NCI-H2081 treated with DMSO at 0.1 percent for 48 hours (cell line): ENCODE results near the gene NBR1.
"Not testable (repeated sequence)": the region's sequence is repeated elsewhere in the genome, so short reads cannot be mapped to it uniquely, and the experiment has no call there.

ENCODE experiments used
- DNase-seq: peaks from one replicate; lab custom pipeline; 2025; lab: John Stamatoyannopoulos, UW

The NBR1 gene, protein sequence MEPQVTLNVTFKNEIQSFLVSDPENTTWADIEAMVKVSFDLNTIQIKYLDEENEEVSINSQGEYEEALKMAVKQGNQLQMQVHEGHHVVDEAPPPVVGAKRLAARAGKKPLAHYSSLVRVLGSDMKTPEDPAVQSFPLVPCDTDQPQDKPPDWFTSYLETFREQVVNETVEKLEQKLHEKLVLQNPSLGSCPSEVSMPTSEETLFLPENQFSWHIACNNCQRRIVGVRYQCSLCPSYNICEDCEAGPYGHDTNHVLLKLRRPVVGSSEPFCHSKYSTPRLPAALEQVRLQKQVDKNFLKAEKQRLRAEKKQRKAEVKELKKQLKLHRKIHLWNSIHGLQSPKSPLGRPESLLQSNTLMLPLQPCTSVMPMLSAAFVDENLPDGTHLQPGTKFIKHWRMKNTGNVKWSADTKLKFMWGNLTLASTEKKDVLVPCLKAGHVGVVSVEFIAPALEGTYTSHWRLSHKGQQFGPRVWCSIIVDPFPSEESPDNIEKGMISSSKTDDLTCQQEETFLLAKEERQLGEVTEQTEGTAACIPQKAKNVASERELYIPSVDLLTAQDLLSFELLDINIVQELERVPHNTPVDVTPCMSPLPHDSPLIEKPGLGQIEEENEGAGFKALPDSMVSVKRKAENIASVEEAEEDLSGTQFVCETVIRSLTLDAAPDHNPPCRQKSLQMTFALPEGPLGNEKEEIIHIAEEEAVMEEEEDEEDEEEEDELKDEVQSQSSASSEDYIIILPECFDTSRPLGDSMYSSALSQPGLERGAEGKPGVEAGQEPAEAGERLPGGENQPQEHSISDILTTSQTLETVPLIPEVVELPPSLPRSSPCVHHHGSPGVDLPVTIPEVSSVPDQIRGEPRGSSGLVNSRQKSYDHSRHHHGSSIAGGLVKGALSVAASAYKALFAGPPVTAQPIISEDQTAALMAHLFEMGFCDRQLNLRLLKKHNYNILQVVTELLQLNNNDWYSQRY

DNA sequence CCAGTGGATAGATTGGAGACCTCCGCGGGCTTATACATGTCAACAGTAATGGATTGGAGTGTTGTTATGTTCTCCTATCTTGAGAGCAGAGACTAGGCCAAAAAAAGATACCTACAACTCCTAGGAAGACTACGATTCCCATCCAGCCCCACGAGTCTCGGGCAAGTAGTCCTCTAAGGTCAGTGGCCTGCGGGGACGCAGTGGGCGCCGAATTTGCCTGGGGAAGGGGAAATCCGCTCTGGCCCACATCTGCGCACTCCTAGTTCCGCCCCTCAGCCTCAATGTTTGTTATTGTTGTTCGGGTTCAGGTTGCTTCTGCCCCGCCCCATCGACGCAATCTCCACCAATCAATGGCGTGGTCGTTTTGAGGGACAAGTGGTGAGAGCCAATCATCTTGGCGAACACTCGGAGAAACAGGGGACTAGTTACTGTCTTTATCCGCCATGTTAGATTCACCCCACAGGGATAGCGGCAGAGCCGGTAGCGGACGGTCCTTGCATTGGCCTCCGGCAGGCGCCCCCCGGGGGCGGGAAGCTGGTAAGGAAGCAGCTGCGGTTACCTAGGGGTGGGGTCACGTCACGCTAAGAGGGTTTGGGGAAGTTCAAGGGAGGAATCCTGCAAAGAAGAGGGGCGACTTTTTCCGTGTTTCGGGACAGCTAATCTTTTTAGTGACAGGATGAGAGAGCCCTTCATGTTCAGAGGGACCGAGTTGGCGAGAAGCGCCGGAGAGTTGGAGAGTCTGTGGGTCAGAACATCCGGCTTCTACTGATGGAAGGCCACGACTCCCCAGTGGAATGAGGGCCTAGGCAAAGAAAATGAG, at the start of gene NBR1:
TSS of gene NBR1 (plus strand) at position 449 of the 820 bp plus-strand sequence. CDS start 4,586 bp downstream, outside the sequence.
- peak; percentile 94 for DNase-seq

DNA sequence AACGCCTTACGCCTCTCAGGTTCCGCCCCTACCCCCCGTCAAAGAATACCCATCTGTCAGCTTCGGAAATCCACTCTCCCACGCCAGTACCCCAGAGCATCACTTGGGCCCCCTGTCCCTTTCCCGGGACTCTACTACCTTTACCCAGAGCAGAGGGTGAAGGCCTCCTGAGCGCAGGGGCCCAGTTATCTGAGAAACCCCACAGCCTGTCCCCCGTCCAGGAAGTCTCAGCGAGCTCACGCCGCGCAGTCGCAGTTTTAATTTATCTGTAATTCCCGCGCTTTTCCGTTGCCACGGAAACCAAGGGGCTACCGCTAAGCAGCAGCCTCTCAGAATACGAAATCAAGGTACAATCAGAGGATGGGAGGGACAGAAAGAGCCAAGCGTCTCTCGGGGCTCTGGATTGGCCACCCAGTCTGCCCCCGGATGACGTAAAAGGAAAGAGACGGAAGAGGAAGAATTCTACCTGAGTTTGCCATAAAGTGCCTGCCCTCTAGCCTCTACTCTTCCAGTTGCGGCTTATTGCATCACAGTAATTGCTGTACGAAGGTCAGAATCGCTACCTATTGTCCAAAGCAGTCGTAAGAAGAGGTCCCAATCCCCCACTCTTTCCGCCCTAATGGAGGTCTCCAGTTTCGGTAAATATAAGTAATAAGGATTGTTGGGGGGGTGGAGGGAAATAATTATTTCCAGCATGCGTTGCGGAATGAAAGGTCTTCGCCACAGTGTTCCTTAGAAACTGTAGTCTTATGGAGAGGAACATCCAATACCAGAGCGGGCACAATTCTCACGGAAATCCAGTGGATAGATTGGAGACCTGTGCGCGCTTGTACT, 45.7 kb upstream of the NBR1 start, which contains the start of gene BRCA1:
TSS of gene BRCA1 (minus strand) at position 232 of the 834 bp plus-strand sequence. CDS start 1,268 bp downstream, outside the sequence.
- peak; percentile 99 for DNase-seq

DNA sequence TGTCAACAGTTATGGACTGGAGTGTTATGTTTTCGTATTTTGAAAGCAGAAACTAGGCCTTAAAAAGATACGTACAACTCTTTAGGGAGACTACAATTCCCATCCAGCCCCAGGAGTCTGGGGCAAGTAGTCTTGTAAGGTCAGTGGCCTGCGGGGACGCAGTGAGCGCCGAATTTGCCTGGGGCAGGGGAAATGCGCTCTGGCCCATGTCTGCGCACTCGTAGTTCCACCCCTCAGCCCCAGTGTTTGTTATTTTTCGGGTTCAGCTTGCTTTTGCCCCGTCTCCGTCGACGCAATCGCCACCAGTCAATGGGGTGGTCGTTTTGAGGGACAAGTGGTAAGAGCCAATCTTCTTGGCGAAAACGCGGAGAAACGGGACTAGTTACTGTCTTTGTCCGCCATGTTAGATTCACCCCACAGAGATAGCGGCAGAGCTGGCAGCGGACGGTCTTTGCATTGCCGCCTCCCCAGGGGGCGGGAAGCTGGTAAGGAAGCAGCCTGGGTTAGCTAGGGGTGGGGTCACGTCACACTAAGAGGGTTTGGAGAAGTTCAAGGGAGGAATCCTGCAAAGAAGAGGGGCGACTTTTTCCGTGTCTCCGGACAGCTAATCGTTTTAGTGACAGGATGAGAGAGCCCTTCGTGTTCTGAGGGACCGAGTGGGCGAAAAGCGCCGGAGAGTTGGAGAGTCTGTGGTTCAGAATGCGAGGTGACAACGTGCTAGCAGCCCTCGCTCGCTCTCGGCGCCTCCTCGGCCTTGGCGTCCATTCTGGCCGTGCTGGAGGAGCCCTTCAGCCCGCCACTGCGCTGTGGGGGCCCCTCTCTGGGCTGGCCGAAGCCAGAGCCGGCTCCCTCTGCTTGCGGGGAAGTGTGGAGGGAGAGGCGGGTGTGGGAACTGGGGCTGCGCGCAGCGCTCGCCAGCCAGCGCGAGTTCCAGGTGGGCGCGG, 44.8 kb upstream of the NBR1 start:
- no peak for DNase-seq

DNA sequence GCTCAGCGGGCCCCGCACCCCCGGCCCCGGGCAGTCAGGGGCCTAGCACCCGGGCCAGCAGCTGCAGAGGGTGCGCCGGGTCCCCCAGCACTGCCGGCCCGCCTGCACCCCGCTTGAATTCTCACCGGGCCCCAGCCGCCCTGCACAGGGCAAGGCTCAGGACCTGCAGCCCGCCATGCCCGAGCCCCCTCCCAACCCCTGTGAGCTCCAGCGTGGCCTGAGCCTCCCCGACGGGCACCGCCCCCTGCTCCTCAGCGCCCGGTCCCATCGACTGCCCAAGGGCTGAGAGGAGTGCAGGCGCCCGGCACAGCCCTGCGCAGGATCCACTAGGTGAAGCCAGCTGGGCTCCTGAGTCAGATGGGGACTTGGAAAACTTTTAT, 44.1 kb upstream of the NBR1 start:
- DNase-seq, result no peak

DNA sequence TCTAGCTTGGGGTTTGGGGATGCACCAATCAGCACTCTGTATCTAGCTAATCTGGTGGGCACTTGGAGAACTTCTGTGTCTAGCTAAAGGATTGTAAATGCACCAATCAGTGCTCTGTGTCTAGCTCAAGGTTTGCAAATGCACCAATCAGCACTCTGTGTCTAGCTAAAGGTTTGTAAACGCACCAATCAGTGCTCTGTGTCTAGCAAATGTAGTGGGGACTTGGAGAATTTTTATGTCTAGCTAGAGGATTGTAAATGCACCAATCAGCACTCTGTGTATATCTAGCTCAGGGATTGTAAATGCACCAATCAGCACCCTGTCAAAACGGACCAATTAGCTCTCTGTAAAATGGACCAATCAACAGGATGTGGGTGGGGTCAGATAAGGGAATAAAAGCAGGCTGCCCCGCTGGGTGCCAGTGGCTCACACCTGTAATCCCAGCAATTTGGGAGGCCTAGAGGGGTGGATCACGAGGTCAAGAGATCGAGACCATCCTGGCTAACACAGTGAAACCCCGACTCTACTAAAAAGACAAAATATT, 43.6 kb upstream of the NBR1 start:
- not testable (repeated sequence) for DNase-seq

DNA sequence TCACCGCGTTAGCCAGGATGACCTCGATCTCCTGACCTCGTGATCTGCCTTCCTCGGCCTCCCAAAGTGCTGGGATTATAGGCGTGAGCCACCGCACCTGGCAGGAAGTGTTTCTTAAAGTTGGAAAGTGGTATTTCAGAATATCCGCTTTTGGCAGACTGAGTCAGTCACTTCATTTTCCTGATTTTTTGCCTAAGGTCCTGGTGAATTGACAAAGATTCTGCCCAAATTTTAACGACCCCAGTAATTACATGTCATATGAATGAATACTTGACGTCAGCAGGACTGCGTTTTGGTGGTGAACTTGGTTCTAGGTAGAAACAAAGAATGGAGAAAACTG, 41.4 kb upstream of the NBR1 start:
- DNase-seq, result no peak

DNA sequence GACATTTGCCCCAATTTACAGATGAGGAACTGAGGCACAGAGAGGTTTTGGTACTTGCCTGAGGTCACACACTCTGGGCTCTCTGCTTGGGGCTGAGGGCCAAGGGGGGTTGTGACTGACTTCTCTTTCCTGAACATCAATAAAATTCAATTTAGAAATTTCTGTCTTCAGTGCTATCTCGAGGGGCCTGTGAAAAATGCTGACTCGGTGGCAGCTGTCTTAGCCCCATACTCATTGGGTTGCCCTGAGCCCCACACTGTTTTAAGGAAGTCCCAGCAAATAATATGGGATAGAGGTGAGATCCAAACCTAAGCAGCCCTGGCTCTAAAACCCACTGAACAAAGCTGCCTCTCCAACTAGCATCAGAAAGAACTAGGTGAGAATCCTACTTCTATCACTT, 38.9 kb upstream of the NBR1 start:
- no peak for DNase-seq

DNA sequence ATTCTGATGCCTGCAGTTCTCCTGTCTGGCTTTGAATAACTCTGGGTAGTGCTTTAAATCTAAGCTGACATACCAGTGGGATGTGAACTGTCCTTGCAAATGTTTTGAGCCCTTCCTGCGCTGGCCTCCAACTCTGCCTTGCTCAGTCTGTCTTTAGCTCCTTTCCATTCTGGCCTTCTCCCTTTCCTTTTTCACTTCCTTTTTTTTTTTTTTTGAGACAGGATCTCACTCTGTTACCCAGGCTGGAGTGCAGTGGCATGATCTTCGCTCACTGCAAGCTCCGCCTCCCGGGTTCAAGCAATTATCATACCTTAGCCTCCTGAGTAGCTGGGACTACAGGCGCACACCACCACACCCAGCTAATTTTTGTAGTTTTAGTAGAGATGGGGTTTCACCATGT, 37.6 kb upstream of the NBR1 start:
- not testable (repeated sequence) for DNase-seq

DNA sequence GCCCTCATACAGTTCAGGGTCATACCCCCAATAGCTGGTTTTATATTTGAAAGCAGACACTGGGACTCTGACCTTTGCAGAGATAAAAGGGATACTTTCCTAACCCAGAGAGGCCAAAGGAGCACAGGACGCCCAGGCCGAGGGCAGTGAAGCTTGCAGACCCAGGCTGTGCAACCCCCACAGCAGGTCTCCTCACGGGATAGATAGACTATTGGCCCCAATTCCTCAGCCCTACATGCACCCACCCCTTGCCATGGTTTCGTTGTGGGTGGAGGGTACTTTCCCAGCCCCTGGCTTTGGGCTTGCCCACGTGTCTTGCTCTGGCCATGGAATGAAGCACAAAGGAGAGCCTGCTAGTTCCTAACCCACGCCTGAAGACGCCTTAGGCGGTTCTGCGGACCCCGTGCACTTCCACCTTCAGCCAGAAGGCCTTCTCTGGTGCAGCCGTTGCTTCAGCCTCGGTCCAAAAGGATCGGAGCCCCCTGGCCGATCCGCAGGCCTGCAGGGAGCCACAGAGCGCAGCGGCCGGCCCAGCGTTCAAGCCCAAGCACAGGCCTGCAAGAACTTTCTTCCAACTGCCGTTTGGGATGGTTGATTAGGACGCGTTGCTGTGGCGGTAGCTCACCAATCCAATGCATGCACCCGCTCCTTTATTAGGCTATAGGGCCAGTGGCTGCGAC, 36.1 kb upstream of the NBR1 start:
- DNase-seq, result no peak

DNA sequence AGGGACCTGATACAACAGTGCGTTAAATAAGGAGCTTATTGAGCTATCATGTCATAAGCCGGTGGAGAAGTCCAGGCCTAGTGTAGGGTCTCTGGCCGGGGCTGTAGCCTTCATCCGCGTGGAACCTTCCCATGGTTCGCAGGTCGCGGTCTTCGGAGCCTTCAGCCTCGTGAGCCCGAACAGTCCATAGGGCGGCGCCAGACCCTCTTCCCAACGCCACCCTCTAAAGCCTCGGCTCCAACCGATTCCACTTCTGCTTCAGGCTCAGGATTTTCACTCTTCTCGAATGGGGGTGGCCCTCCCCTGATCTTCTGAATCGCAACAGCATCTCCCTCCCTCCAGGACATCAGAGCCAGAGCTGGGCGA, 35.6 kb upstream of the NBR1 start:
- DNase-seq, result no peak

DNA sequence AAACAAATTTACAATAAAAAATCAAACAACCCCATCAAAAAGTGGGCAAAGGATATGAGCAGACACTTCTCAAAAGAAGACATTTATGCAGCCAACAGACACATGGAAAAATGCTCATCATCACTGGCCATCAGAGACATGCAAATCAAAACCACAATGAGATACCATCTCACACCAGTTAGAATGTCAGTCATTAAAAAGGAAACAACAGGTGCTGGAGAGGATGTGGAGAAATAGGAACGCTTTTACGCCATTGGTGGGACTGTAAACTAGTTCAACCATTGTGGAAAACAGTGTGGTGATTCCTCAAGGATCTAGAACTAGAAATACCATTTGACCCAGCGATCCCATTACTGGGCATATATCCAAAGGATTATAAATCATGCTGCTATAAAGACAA, 34.4 kb upstream of the NBR1 start:
- not testable (repeated sequence) for DNase-seq

DNA sequence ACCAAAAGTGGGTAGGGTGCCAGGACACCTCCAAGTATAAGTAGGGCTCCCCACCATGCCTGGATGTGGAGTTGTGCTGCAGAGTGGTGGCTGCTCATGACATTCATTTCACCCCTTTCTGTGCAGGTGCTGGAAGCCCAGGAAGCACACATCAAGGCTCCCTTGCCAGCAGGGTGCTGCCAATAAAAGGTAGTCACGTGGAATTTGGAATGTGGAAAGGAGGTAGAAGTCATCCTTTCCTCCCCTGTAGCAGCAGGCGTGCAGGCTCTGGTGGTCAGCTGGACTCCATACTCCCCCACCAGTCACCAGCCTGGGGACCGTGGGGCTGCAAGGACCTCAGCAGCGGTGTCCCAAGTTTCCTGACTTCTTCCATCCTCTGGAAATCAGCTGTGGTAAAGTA, 32.5 kb upstream of the NBR1 start:
- not testable (repeated sequence) for DNase-seq

DNA sequence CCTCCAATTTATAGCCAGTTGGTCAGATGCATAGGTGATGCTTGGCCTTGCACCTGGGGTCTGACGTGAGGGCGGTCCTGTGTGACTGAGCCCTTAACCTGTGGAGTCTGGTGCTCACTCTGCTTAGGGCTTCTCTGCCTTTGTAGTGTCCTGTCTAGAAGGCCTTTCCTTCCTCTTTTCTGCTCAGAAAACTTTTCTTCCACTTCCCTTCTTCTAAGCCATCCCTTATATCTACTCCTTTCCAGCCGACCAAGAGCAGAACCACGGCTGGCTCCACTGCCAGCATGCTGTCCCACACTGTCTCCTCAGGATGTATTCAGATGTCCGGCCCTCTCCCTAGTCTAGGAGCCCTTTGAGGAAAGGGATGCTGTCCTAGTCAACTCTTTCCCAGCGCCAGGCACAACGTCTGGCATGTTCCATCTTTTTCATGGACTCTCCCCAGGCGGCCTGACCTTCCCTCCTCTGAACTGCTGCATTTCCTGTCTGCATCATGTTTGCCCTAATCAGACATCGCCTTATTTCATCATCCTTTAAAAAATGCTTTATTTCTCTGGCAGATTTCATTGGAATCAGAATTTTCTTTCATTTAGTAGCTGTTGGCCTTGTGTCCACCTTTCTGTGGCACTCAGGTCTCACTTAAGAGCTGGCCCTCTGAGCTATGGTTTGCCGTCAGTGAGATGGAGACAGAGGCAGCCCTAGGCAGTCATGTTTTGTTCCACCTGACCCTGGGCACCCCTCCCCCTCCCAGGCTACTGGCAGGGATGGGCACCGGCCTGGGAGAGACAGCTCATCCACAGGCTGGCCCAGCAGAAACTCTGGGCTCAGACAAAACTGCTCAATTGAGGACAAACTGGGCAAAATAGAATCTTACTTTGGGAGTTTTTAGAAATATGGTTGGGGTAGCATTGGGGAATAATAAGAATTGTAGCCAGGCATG, 30.4 kb upstream of the NBR1 start:
- no peak for DNase-seq

DNA sequence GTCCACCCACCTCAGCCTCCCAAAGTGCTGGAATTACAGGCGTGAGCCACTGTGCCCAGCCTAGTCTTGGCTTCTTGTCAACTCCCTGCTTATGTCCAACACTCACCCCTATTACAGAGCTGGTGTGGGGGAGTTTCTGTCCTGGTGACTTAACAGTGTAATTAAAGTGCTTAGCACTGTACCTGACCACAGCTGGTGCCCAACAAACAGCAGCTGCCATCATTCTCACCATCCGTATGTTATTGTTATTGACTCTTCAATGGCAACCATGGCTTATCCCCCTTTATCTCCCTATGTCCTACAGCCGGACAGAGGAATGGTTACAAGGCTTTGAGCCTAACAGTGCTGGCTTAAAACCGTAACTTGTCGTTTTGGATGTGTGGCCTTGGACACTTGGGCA, 28.9 kb upstream of the NBR1 start:
- no peak for DNase-seq

DNA sequence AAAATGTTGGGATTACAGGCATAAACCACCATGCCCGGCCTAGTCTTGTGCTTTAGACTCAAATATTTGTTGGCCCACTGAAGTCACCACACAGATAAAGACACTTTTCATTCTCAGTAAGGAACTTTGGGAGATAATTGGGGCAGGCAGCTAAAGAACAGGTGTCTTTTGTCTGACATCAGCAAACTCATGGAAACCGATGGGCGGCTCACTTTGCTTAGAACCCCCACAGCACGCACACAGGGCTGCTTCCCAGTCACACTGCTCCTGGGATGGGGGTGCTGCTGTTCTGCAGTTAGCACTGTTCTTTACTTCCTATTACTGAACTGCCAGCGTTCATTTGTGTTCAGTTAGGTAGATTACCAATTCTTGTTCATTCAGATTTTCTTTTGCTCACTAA, 27.8 kb upstream of the NBR1 start:
- DNase-seq, result no peak

DNA sequence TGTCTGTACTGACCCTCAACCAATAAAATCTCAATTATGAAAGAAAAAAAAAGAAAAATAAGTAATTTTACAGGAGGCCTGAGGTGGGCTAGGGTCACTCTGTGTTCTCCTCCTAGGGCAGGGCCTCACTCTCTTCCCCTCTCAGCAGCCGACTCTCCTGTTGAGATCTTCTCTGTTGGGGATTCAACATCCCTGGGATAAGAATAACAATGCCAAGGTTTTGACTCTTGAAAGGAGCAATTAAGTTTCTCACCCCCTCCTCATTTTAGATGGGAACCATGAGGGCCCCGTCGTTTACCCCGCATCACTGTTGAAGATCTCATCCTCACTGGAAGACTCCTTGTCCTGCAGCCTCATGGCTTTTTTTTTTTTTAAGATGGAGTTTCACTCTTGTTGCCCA, 24.4 kb upstream of the NBR1 start:
- DNase-seq, result no peak

DNA sequence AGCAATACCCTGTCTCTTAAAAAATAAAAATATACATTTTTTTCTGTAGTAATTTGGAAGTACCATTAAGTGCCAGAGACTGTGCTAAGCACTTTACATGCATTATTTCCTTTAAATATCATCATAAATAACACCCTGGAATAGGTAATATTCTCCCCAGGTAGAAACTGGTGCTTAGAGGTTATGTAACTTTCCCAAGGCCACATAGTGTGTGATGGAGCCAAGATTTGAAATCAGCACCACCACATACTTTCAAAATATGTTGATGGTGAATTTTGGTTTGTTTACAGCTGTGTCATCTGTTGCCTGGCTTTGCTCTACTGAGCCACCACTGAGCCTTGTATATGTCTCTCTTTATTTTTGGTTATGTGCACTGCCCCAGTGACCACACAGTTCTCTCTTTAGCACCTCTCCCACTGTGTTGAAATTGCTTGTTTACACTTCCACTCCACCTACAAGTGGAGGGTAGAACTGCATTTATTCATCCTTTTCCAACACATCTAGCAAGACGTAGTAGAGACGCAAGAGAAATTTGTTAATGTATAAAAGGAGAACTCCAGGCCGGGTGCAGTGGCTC, 19.0 kb upstream of the NBR1 start:
- DNase-seq, result no peak
